GM12878 (cell line): ENCODE measurements around the gene VPS8. TPM values are rescaled to one million over a fixed set of nuclear protein-coding genes. Genes with fewer than 3 reads are reported as not detected.

ENCODE experiments used
- ATAC-seq: fragments of 200-7000 bp; cut with Tn5 transposase; 3 replicates; pipeline ENCODE4 v1.9.1; 2020; ENCODE audit warnings: mild to moderate bottlenecking, moderate library complexity
- BruUV-seq: library from RNA; stranded (reverse); fragments of 400-500 nt; replicated peaks from 2 replicates; lab custom pipeline; 2021; lab: Mats Ljungman, UMichigan
- CTCF ChIA-PET: fragments of 300-600 bp; sonication (Branson Sonifier 250); formaldehyde crosslinking; extraction: SDS; loops from one replicate; lab custom pipeline; 2021; ENCODE audit warnings: inconsistent platforms; lab: Yijun Ruan, JAX
- POLR2A ChIA-PET: fragments of 350-600 bp; formaldehyde crosslinking; extraction: SDS; loops from one replicate; lab custom pipeline; 2021; ENCODE audit warnings: inconsistent platforms; lab: Charles Lee
- RAD21 ChIA-PET: fragments of 300-600 bp; sonication (Branson Sonifier 250); formaldehyde crosslinking; loops from one replicate; lab custom pipeline; 2023; ENCODE audit warnings: antibody characterized with exemption; ENCODE audit not compliant: unreplicated experiment; lab: Charles Lee
- SMC1A ChIA-PET: fragments of 300-600 bp; sonication (Branson Sonifier 250); formaldehyde crosslinking; loops from one replicate; lab custom pipeline; 2023; ENCODE audit not compliant: unreplicated experiment, uncharacterized antibody; lab: Charles Lee
- DNase-seq: peaks from one replicate; pipeline ENCODE4 v3.0.0-alpha.2; 2011; ENCODE audit warnings: low read depth, low spot score
- FAIRE-seq: peaks from 3 replicates; lab custom pipeline; 2011; peaks lifted over from hg19 to GRCh38; lab: Jason Lieb, UNC
- H2AFZ ChIP-seq: 2 replicates; pipeline ENCODE4 v1.6.0; 2011; ENCODE audit warnings: low read depth, low read length, control low read depth; ENCODE audit not compliant: control insufficient read depth
- H3K27ac ChIP-seq: 2 replicates; pipeline ENCODE4 v1.5.1; 2011; ENCODE audit warnings: control low read depth; ENCODE audit not compliant: control insufficient read depth, insufficient read depth
- H3K27me3 ChIP-seq, 2 experiments: replicated peaks in 1 of 2; 2 replicates each; pipeline versions ENCODE4 v1.6.0 to v1.6.1; 2011; ENCODE audit warnings: low read length in 1 of 2; ENCODE audit not compliant: control insufficient read depth in 2 of 2, insufficient read depth in 2 of 2
- H3K36me3 ChIP-seq, 2 experiments: 2 replicates each; pipeline ENCODE4 v1.5.1; 2011; ENCODE audit warnings: low read length in 1 of 2; ENCODE audit not compliant: control insufficient read depth in 2 of 2, insufficient read depth in 2 of 2
- H3K4me1 ChIP-seq: 2 replicates; pipeline ENCODE4 v1.6.1; 2011; ENCODE audit warnings: mild to moderate bottlenecking, low read length, moderate library complexity, mixed read lengths; ENCODE audit not compliant: control insufficient read depth, insufficient read depth
- H3K4me2 ChIP-seq: 2 replicates; pipeline ENCODE4 v1.6.0; 2011; ENCODE audit warnings: control low read depth; ENCODE audit not compliant: control insufficient read depth, insufficient read depth
- H3K4me3 ChIP-seq: fragments of 200-600 bp; sonication (generic); 2 replicates; pipeline ENCODE4 v1.5.1; 2016
- H3K79me2 ChIP-seq: 2 replicates; pipeline ENCODE4 v1.6.0; 2011; ENCODE audit warnings: low read length; ENCODE audit not compliant: control insufficient read depth, insufficient read depth
- H3K9ac ChIP-seq: 2 replicates; pipeline ENCODE4 v1.8.0; 2011; ENCODE audit warnings: low read length, control low read depth, mixed read lengths; ENCODE audit not compliant: control insufficient read depth, insufficient read depth
- H3K9me3 ChIP-seq: replicated peaks from 3 replicates; pipeline ENCODE4 v1.5.1; 2011; ENCODE audit warnings: mild to moderate bottlenecking, low read length; ENCODE audit not compliant: control insufficient read depth, insufficient read depth
- H4K20me1 ChIP-seq: 2 replicates; pipeline ENCODE4 v1.6.0; 2011; ENCODE audit not compliant: control insufficient read depth, insufficient read depth
- DPF2 ChIP-seq: fragments of 450-650 bp; IDR thresholded peaks from 2 replicates; pipeline ENCODE4 v1.6.1; 2017; ENCODE audit warnings: mild to moderate bottlenecking
- NFYB ChIP-seq: IDR thresholded peaks from 2 replicates; pipeline ENCODE4 v1.6.1; 2011; ENCODE audit warnings: low read depth, mild to moderate bottlenecking, low read length, improper control_type of control experiment, moderate library complexity; ENCODE audit not compliant: insufficient read depth
- ZNF622 ChIP-seq: fragments of 450-650 bp; IDR thresholded peaks from 2 replicates; pipeline ENCODE4 v1.6.1; 2017; ENCODE audit warnings: mild to moderate bottlenecking, inconsistent platforms
- WGBS: methylation state at CpG from one replicate; pipeline ENCODE4 v1.1.6; 2016; ENCODE audit warnings: low lambda C conversion rate; ENCODE audit not compliant: insufficient replicate concordance, insufficient coverage; ENCODE audit errors: missing lambda C conversion rate; 5-methylcytosine and 5-hydroxymethylcytosine counted together
- in situ Hi-C: fragments of 300-500 bp; cut with MboI; formaldehyde crosslinking; loops from 9 replicates; pipeline ENCODE4 v1.14.3; 2018; ENCODE audit warnings: mixed read lengths
- intact Hi-C: fragments of 100-400 bp; cut with micrococcal nuclease; formaldehyde crosslinking; loops from one replicate; pipeline ENCODE4 v1.14.2; 2022; ENCODE audit not compliant: unreplicated experiment
- polyA plus RNA-seq, 11 experiments: library from polyadenylated mRNA; depleted of rRNA in 4 of 11; unstranded in 6 of 11; stranded (reverse) in 5 of 11; fragments of >200 nt; fragmentation: Nextera tagmentation in 4 of 11; fragmentation: Illumina TruSeq in 1 of 11; extraction: Ambion mirVana in 4 of 11; extraction: Trizol in 1 of 11; gene quantifications; 1 replicate in 1 of 11; 2 replicates in 10 of 11; pipeline versions ENCODE4 v1.2.1 to v1.2.3, GENCODE V29; 2011 to 2016; ENCODE audit warnings: inconsistent platforms in 2 of 11, missing spikeins in 2 of 11, low read depth in 1 of 11
- total RNA-seq, 4 experiments: library from RNA; depleted of rRNA in 3 of 4; stranded (reverse); fragments of >200 nt in 3 of 4; fragmentation: Illumina TruSeq in 1 of 4; extraction: Trizol in 1 of 4; gene quantifications; 2 replicates each; pipeline versions ENCODE4 v1.2.1 to v1.2.3, GENCODE V29; 2013 to 2021
- TF ChIP-seq, protein P1 (sequence below): IDR thresholded peaks from 2 replicates; pipeline ENCODE4 v1.6.1; 2011; ENCODE audit warnings: low read depth, low read length, improper control_type of control experiment, borderline replicate concordance
- TF ChIP-seq, protein P2 (sequence below): fragments of 450-650 bp; IDR thresholded peaks from 2 replicates; pipeline ENCODE4 v1.6.1; 2017; ENCODE audit warnings: mild to moderate bottlenecking
- TF ChIP-seq, protein P3 (sequence below): fragments of 450-650 bp; IDR thresholded peaks from 2 replicates; pipeline ENCODE4 v1.6.1; 2014; ENCODE audit warnings: mild to moderate bottlenecking
- TF ChIP-seq, protein P4 (sequence below): fragments of 450-650 bp; IDR thresholded peaks from 2 replicates; pipeline ENCODE4 v1.6.1; 2017; ENCODE audit warnings: mild to moderate bottlenecking, moderate library complexity

Gene VPS8
- total and polyA plus RNA-seq, 10 of the 15 experiments (the other 5 are each of a cell fraction or from before 2014, with no cell fraction given), result 8.9 to 34.7 (median 20.9) TPM

DNA sequence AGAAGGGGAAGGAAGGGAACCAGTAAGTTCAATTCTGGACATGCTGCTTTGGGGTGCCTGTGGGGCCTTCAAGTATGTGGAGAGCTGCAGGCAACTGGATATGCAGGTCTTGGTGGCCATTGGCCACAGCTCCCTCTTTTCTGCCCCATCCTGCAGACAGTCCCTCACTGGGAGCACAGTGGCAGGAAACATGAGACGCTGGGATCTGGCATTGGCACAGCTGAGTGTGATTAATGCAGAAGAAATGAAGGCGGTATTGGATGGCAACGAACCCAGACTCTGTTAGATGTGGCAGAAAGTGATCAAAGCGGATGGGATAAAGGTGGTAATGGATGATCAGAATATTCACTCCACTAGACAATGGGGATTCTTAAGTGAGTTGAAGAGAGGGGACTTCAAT is 23.2 kb upstream of the VPS8 start:
- TF ChIP-seq DPF2, result no peak
- Histone ChIP-seq H3K4me2 (no peak overlapping the region), H3K4me3 (no peak overlapping the region), H3K9me3 (no peaks in the 10 kb centered on the region), H3K4me1 (no peaks in the 10 kb centered on the region), H3K9ac (no peak overlapping the region), H3K27ac (no peak overlapping the region), H2AFZ (no peak overlapping the region), H3K79me2 (no peaks in the 10 kb centered on the region), H3K27me3 (no peaks in the 10 kb centered on the region; a peak in 1 of 4 replicates), H3K36me3 (no peaks in the 10 kb centered on the region), H4K20me1 (no peaks in the 10 kb centered on the region)
- RAD21 ChIA-PET, result no interaction called here
- DNase-seq (no peak), FAIRE-seq (no peak), ATAC-seq (no peak)
- in situ Hi-C loops (no loop called here), intact Hi-C loops (no loop called here)
- CTCF ChIA-PET, result interaction anchor here (1.5 kb wide), 1 partner anchor 10 kb away, joined by 4 read pairs; no protein-coding TSS in a partner anchor
- BruUV-seq, result no TSS peak
- POLR2A ChIA-PET, result interaction anchor here (0.6 kb wide), 1 partner anchor 790 kb away, joined by 3 read pairs; no protein-coding TSS in a partner anchor
- WGBS, result 83% methylated on average over 4 of the region's 4 CpGs
- SMC1A ChIA-PET, result no interaction called here

DNA sequence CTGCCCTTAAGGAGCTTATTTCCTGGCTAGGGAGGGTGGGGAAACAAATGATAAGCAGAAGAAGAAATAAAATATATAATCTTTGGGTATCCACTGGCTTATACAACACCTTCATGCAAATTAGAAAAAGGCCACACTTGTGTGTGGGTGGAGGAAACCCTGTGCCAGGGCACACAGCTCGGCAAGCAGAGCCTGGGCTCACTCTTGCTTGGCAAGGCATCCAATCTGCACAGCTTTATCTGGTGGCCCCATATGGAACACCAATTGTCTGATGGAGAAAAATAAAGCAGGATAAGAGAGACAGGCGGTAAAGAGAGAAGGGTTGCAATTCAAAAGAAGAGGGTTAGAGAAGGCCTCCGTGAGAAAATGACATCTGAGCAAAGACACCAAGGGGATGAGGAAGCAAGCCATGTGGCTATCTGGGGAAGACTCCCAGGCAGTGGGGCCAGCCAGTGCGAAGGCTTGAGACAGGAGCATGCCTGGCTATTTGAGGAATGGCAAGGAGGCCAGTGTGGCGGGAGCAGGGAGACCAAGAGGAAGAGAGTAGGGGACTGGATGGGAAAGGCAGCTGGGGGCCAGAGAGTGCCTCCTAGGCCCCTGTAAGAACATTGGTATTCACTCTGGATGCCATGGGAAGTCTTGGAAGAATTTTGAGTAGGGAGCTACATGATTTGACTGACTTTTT is 22.5 kb upstream of the VPS8 start:
- Histone ChIP-seq H3K36me3 (no peaks in the 10 kb centered on the region), H3K27me3 (no peaks in the 10 kb centered on the region; a peak in 1 of 4 replicates), H4K20me1 (no peaks in the 10 kb centered on the region), H3K9ac (no peak overlapping the region), H3K9me3 (no peaks in the 10 kb centered on the region), H3K4me3 (no peak overlapping the region), H3K27ac (no peak overlapping the region), H3K4me2 (no peak overlapping the region), H2AFZ (no peak overlapping the region), H3K4me1 (no peaks in the 10 kb centered on the region), H3K79me2 (no peaks in the 10 kb centered on the region)
- intact Hi-C loops (no loop called here), in situ Hi-C loops (no loop called here)
- 0 out of 3 replicates have a peak, but pooled peaks have one; percentile 20 for ATAC-seq
- POLR2A ChIA-PET, result no interaction called here
- SMC1A ChIA-PET, result no interaction called here
- CTCF ChIA-PET, result interaction anchor here (1.5 kb wide), 1 partner anchor 10 kb away, joined by 4 read pairs; no protein-coding TSS in a partner anchor
- no TSS peak for BruUV-seq
- no peak for FAIRE-seq
- no peak for DNase-seq
- RAD21 ChIA-PET, result no interaction called here
- 14% methylated on average over 5 of the region's 5 CpGs for WGBS
- TF ChIP-seq, protein P1, sequence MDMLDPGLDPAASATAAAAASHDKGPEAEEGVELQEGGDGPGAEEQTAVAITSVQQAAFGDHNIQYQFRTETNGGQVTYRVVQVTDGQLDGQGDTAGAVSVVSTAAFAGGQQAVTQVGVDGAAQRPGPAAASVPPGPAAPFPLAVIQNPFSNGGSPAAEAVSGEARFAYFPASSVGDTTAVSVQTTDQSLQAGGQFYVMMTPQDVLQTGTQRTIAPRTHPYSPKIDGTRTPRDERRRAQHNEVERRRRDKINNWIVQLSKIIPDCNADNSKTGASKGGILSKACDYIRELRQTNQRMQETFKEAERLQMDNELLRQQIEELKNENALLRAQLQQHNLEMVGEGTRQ, result no peak
- TF ChIP-seq, protein P2, sequence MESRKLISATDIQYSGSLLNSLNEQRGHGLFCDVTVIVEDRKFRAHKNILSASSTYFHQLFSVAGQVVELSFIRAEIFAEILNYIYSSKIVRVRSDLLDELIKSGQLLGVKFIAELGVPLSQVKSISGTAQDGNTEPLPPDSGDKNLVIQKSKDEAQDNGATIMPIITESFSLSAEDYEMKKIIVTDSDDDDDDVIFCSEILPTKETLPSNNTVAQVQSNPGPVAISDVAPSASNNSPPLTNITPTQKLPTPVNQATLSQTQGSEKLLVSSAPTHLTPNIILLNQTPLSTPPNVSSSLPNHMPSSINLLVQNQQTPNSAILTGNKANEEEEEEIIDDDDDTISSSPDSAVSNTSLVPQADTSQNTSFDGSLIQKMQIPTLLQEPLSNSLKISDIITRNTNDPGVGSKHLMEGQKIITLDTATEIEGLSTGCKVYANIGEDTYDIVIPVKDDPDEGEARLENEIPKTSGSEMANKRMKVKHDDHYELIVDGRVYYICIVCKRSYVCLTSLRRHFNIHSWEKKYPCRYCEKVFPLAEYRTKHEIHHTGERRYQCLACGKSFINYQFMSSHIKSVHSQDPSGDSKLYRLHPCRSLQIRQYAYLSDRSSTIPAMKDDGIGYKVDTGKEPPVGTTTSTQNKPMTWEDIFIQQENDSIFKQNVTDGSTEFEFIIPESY, result no peak
- TF ChIP-seq NFYB, result no peak
- TF ChIP-seq, protein P3, sequence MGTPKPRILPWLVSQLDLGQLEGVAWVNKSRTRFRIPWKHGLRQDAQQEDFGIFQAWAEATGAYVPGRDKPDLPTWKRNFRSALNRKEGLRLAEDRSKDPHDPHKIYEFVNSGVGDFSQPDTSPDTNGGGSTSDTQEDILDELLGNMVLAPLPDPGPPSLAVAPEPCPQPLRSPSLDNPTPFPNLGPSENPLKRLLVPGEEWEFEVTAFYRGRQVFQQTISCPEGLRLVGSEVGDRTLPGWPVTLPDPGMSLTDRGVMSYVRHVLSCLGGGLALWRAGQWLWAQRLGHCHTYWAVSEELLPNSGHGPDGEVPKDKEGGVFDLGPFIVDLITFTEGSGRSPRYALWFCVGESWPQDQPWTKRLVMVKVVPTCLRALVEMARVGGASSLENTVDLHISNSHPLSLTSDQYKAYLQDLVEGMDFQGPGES, result no peak
- TF ChIP-seq, protein P4, sequence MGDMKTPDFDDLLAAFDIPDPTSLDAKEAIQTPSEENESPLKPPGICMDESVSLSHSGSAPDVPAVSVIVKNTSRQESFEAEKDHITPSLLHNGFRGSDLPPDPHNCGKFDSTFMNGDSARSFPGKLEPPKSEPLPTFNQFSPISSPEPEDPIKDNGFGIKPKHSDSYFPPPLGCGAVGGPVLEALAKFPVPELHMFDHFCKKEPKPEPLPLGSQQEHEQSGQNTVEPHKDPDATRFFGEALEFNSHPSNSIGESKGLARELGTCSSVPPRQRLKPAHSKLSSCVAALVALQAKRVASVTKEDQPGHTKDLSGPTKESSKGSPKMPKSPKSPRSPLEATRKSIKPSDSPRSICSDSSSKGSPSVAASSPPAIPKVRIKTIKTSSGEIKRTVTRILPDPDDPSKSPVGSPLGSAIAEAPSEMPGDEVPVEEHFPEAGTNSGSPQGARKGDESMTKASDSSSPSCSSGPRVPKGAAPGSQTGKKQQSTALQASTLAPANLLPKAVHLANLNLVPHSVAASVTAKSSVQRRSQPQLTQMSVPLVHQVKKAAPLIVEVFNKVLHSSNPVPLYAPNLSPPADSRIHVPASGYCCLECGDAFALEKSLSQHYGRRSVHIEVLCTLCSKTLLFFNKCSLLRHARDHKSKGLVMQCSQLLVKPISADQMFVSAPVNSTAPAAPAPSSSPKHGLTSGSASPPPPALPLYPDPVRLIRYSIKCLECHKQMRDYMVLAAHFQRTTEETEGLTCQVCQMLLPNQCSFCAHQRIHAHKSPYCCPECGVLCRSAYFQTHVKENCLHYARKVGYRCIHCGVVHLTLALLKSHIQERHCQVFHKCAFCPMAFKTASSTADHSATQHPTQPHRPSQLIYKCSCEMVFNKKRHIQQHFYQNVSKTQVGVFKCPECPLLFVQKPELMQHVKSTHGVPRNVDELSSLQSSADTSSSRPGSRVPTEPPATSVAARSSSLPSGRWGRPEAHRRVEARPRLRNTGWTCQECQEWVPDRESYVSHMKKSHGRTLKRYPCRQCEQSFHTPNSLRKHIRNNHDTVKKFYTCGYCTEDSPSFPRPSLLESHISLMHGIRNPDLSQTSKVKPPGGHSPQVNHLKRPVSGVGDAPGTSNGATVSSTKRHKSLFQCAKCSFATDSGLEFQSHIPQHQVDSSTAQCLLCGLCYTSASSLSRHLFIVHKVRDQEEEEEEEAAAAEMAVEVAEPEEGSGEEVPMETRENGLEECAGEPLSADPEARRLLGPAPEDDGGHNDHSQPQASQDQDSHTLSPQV, result no peak
- no peak for TF ChIP-seq ZNF622
